ENCODE data around the gene KIAA1958. TPM values are rescaled to one million over a fixed set of nuclear protein-coding genes. Genes with fewer than 3 reads are reported as not detected.
"Not testable (repeated sequence)": the region's sequence is repeated elsewhere in the genome, so short reads cannot be mapped to it uniquely, and the experiment has no call there.

Gene KIAA1958
- total RNA-seq, 4 donors from 2014 or later, result 13.1 to 17.2 (median 16.7) TPM

DNA sequence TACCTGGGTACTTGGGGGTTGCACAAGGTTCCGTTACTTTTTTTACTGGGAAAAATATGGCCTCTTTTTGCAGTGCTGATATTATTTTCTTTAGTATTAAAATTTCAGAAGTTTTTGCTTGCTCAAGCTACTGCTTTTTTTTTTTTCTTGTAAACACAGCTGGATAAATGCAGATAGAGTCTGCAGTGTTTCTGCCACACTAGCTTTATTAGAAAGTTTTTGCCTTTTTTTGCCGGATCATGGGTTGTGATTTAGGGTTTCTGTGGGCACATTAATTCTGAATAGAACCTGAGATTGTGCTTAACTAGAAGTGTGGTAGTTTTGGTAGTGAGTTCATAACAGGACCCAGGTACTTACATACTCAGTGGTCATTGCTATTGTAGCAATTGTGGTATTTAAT lies 19.9 kb downstream of the KIAA1958 start:
- Histone ChIP-seq H3K27me3 (no peaks in the 10 kb centered on the region), H3K9me3 (no peaks in the 10 kb centered on the region), H3K4me1 (peaks cover 0 to 12% (median 0%) of the 10 kb centered on the region in 4 donors), H3K4me3 (no peak overlapping the region), H3K36me3 (no peaks in the 10 kb centered on the region), H3K27ac (peak overlapping the region in 1 of 4 donors; percentile 47)
- TF ChIP-seq, protein P1, sequence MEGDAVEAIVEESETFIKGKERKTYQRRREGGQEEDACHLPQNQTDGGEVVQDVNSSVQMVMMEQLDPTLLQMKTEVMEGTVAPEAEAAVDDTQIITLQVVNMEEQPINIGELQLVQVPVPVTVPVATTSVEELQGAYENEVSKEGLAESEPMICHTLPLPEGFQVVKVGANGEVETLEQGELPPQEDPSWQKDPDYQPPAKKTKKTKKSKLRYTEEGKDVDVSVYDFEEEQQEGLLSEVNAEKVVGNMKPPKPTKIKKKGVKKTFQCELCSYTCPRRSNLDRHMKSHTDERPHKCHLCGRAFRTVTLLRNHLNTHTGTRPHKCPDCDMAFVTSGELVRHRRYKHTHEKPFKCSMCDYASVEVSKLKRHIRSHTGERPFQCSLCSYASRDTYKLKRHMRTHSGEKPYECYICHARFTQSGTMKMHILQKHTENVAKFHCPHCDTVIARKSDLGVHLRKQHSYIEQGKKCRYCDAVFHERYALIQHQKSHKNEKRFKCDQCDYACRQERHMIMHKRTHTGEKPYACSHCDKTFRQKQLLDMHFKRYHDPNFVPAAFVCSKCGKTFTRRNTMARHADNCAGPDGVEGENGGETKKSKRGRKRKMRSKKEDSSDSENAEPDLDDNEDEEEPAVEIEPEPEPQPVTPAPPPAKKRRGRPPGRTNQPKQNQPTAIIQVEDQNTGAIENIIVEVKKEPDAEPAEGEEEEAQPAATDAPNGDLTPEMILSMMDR (IDR thresholded peaks at IDR 0.05), result no peak
- TF ChIP-seq POLR2A (IDR thresholded peaks at IDR 0.05), result no peak
- no peak for DNase-seq

DNA sequence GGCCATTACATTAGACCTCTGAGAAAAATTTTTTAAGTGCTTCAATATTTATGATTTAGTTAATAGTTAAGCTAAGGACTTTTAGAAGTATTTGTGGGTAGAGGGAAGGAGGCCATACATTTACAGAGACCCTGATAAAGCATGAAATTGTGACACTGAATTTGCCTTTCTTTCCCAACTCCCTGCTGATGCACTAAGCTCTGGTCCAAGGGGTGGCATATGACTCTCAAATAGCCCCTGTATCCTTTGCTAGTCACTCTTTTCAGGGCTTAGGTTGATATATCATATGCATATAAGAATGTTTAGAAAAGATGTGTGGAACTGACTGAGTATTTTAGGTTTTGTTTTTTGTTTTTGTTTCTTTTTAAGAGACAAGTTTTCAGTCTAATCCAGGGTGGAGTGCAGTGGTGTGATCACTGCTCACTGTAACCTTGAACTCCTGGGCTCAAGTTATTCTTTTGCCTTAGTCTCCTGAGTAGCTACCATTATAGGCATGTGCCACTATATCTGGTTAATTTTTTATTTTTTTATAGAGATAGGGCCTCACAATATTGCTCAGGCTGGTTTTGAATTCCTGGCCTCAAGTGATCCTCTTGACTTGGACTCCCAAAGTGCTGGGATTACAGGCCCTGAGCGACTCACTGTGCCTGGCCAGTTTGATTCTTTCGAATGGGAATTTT lies 20.5 kb downstream of the KIAA1958 start:
- Histone ChIP-seq H3K4me3 (no peak overlapping the region), H3K4me1 (peaks cover 0 to 12% (median 0%) of the 10 kb centered on the region in 4 donors), H3K27me3 (no peaks in the 10 kb centered on the region), H3K27ac (peak overlapping the region in 2 of 4 donors; percentile 44 to 47), H3K36me3 (no peaks in the 10 kb centered on the region), H3K9me3 (no peaks in the 10 kb centered on the region)
- no peak for DNase-seq
- TF ChIP-seq POLR2A (IDR thresholded peaks at IDR 0.05), result no peak
- TF ChIP-seq, protein P1 (IDR thresholded peaks at IDR 0.05), result no peak

DNA sequence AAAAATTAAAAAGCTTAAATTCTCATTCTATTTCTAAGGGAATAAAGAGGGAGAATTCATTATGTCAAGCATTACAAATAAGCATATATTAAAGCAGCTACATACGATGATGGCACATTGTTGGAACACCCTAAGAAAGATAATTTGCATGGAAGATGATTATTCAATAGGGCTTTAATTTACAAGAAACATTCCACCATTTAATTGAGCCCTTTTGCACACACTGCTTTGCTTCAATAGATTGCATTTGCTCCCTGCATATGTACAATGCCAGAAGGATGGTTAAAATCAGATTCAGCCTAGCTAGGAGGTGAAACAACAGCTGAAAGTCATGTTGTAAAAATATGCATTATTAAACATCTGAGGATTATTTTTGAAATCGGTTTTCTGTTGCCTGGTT lies 21.8 kb downstream of the KIAA1958 start:
- no peaks in the 10 kb centered on the region for H3K36me3 ChIP-seq
- no peak overlapping the region for H3K27ac ChIP-seq
- no peak for DNase-seq
- no peaks in the 10 kb centered on the region for H3K27me3 ChIP-seq
- H3K4me1 ChIP-seq, result peaks cover 0 to 12% (median 0%) of the 10 kb centered on the region in 4 donors
- H3K9me3 ChIP-seq, result no peaks in the 10 kb centered on the region
- no peak overlapping the region for H3K4me3 ChIP-seq
- TF ChIP-seq, protein P1 (IDR thresholded peaks at IDR 0.05), result no peak
- TF ChIP-seq POLR2A (IDR thresholded peaks at IDR 0.05), result no peak

DNA sequence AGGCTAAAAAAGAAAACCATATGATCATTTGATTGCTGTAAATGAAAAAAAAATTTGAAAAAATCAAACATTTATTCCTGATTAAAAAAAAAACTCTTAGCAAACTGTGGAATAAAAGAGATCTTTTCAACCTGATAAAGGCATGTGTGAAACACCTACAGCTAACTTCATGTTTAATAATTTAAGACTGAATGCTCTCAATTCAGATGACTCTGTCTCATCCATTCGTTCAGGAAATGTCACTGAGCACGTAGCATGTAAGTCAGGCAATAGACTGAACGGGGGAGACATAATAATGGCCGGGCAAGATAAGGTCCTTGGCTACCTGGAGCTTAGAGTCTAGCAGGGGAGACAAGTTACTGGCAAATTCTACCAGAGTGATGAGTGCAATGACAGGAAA lies 25.8 kb downstream of the KIAA1958 start:
- not testable (repeated sequence) for H3K27me3 ChIP-seq, DNase-seq, H3K9me3 ChIP-seq, H3K27ac ChIP-seq, H3K4me1 ChIP-seq, H3K36me3 ChIP-seq, H3K4me3 ChIP-seq

DNA sequence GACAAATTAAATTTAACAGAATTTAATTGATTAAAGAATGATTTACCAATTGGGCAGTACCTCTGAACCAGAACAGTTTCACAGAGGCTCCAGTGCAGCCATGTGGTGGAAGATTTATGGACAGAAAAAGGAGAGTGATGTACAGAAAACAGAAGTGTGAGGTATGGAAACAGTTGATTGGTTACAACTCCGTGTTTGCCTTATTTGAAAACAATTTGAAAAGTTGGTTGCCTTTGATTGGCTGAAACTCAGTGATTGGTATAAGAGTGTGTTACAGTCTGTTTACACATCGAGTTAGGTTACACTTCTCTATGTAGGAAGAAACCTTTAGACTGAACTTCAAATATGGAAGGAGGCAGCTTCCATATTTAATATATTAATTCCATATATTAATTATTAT lies 30.1 kb downstream of the KIAA1958 start:
- TF ChIP-seq POLR2A (IDR thresholded peaks at IDR 0.05), result no peak
- TF ChIP-seq, protein P1 (IDR thresholded peaks at IDR 0.05), result no peak
- H3K9me3 ChIP-seq, result no peaks in the 10 kb centered on the region
- DNase-seq, result no peak
- H3K36me3 ChIP-seq, result no peaks in the 10 kb centered on the region
- no peaks in the 10 kb centered on the region for H3K4me1 ChIP-seq
- H3K4me3 ChIP-seq, result no peak overlapping the region
- H3K27me3 ChIP-seq, result no peaks in the 10 kb centered on the region
- H3K27ac ChIP-seq, result no peak overlapping the region

DNA sequence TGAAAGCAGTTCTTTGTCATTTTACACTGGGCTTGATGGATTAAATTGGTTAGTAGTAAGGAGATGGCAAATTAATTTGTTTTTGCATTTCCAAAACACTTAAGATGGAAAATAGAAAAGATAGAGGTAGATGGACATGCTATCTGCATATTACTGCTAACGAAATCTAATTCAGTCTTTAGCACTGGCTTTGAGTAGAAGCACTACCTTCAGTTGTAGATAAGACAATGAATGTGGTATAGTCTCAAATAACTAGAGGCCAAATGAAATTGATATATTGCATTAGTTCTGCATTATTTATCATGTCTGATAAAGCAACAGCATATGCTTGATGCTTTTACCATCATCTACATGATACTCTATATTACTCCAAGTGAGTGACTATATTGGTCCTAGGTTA lies 33.4 kb downstream of the KIAA1958 start:
- Histone ChIP-seq H3K4me3 (no peak overlapping the region), H3K27ac (no peak overlapping the region), H3K4me1 (no peaks in the 10 kb centered on the region), H3K36me3 (no peaks in the 10 kb centered on the region), H3K27me3 (no peaks in the 10 kb centered on the region), H3K9me3 (no peaks in the 10 kb centered on the region)
- TF ChIP-seq POLR2A (IDR thresholded peaks at IDR 0.05), result no peak
- DNase-seq, result no peak

DNA sequence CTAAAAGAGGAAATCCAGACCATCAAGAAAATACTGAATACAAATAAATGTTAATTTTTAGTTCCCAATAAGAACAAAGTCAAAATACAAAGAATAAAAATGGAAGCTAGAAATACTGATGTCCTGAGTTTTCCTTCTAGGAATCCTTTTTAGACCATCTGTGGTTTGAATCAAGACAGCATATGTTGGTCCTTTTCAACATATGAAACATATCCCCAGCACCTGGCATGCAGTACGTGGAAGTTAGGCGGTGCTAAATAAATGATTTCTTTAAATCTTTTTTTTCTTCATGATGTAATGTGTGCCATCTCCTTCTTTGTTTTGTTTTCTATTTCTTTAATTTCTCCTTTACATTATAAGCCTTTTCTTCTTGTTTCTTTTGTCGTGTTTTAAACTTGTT lies 34.0 kb downstream of the KIAA1958 start:
- H3K4me1 ChIP-seq, result no peaks in the 10 kb centered on the region
- TF ChIP-seq, protein P1 (IDR thresholded peaks at IDR 0.05), result no peak
- no peak for TF ChIP-seq POLR2A (IDR thresholded peaks at IDR 0.05)
- no peaks in the 10 kb centered on the region for H3K36me3 ChIP-seq
- H3K4me3 ChIP-seq, result no peak overlapping the region
- H3K27me3 ChIP-seq, result no peaks in the 10 kb centered on the region
- H3K27ac ChIP-seq, result no peak overlapping the region
- H3K9me3 ChIP-seq, result no peaks in the 10 kb centered on the region
- DNase-seq, result no peak

Measured in Peyer's patch (tissue), 4 donors.